GM19395 (cell line): Measurements from ENCODE around the gene LRP1B.
"Not testable (repeated sequence)": the region's sequence is repeated elsewhere in the genome, so short reads cannot be mapped to it uniquely, and the experiment has no call there.

Experiments used
- ATAC-seq: cut with Tn5 transposase; IDR thresholded peaks from one replicate; pipeline ENCODE4 v1.9.1; 2021; ENCODE audit warnings: mild to moderate bottlenecking, moderate library complexity; ENCODE audit not compliant: unreplicated experiment

Gene LRP1B

GRCh38 chr2:142104134-142104758, 26.6 kb downstream of the LRP1B start:
- ATAC-seq = no peak

- ATAC-seq = no peak
These were observed 29.8 kb downstream of the LRP1B start for GRCh38 chr2:142100970-142101369.

GRCh38 chr2:142100139-142100873, 30.5 kb downstream of the LRP1B start:
- ATAC-seq = no peak

DNA sequence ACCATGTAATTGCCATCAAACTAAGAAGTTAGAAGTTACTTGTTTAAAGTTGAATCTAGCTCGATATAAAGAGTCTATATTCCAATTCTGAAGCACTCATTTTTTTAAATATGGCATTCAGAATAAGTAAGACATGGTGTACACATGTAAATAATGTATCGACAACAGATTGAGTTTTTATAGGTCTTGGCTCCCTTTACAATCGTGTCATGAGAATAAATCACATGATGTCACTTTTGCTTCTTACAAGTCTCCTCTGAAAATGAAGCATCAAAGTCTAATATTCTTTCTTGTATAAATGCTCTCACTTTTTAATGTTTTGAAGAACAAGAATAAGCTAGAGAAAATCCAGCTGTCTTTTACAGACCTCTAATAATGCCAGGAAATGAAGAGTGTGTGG, 33.1 kb downstream of the LRP1B start:
- ATAC-seq = no peak

- no peak for ATAC-seq
These were observed 35.2 kb downstream of the LRP1B start for GRCh38 chr2:142095647-142096046.

- no peak for ATAC-seq
These were observed 36.6 kb downstream of the LRP1B start for GRCh38 chr2:142094233-142094632.

GRCh38 chr2:142088058-142088568, 42.7 kb downstream of the LRP1B start:
- no peak for ATAC-seq

- not testable (repeated sequence) for ATAC-seq
These were observed 43.2 kb downstream of the LRP1B start for GRCh38 chr2:142087585-142087984.

DNA sequence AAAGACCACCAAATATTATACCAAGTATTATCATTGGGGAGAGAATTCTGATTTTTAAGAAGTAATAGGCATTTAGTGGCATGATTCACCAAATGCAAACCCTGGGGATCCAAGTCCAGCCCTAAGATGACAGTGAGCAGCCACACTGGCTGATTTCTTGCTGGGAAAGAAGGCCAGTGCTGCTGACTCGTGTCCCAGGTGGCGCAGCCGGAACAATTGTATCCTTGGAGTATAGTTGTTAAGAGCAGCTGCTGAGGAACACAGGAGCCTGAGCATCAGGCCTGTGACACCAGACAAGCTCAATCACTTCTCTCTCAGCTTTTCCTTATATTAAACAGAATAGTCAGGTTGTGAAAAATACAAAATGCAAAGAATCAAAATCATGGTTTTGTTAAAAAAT, 48.4 kb downstream of the LRP1B start:
- no peak for ATAC-seq

GRCh38 chr2:142076317-142076716, 54.5 kb downstream of the LRP1B start:
- ATAC-seq = no peak

GRCh38 chr2:142075826-142076225, 55.0 kb downstream of the LRP1B start:
- ATAC-seq = no peak

DNA sequence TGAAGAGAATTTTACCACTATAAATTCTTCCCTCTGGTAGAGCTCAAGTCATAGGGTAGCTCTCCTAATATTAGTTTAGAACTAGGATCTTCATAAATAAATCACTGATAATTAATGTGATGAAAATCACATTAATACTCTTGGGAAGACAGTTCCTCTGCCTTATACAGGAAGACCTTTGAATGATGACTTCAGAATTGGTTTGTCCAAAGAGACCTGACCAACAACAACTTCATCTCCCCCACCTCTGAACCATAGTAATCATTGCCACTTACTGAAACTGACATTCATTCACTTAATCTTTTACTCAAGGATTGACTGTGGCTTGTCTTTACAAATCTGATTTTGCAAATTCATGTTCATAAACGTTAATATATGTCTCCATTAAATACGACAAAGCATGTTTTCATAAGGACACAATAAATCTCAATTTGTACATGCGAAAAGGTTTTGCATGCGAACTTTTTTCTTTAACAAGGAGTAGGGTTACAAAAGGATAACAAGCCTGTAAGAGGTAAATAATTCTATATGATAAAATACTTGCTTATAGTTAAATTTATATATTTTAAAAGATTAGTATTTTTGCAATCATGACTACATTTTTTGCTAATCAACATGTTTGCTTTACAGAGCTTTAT, 61.4 kb downstream of the LRP1B start:
- no peak for ATAC-seq

DNA sequence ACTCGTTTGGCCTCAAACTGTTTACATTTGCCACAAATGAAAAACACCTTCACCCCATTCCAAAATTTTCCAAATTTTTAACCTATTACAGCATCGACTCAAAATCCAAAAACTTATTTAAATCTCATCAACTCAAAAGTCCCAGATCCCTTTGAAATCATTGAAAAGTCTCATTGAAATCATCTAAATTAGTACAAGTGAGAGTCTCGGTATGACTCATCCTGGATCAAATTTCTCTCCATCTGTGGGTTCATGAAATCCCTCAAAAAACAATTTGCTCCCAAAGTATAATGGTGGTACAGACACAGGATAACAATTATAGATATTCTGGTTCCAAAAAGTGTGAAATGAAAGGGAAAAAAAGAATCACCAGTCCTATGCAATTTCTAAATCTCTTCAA, 65.1 kb downstream of the LRP1B start:
- no peak for ATAC-seq

GRCh38 chr2:142065156-142065555, 65.7 kb downstream of the LRP1B start:
- ATAC-seq = no peak

GRCh38 chr2:142061733-142062132, 69.1 kb downstream of the LRP1B start:
- ATAC-seq = no peak

DNA sequence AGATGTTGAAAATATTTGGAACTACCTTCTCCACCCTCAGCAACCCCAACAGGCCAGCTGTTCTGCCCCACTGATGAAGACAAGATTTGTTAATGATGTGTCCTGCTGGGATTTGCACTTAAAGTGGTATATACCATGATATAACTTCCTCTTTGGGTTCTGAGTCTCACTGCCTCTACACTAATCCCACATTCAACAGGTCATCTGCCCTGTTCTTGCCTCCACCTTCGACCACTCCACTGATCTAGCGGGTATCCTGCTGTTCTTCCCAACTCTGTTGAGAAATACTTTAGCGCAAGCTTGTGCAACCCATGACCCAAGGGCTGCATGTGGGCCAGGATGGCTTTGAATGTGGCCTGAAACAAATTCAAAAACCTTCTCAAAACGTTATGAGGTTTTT, 72.7 kb downstream of the LRP1B start:
- ATAC-seq = no peak

DNA sequence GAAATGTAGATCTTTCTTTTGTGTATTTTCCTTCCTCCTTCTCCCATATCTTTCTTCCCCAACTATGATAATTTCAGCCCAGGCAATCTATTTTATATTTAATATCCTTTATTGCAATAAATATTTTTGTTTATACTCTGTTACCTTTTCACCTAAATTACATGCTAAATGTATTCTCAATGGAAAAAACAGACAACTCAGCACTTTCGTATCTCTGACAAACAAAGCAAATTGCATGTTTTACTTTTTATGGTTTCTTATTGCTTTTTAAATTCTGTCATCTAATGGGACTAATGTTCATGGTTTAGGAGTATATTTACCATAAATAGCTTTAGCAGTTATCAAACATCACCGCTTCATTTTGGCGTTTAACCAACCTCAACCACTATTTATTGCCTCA, 74.0 kb downstream of the LRP1B start:
- no peak for ATAC-seq

- ATAC-seq = no peak
These were observed 78.5 kb downstream of the LRP1B start for GRCh38 chr2:142052220-142052863.

GRCh38 chr2:142048581-142048980, 82.2 kb downstream of the LRP1B start:
- no peak for ATAC-seq

DNA sequence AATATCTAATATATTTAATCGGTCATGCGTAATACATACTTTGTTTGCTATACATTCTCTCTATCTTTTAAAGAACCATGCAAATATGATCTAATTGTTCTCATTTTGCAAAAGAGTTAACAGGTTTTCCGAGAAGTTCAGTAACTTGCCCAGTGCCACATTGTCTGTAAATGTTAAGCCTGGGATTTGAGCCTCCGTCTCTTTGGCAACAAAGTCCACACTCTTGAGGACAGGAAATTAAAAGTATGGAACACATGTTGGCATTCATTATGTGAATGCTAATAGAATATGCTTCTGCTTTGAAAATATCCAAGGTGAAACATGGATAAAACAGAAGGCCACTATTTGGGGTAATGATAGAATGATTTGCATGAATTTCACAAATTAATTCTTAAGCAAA, 85.2 kb downstream of the LRP1B start:
- no peak for ATAC-seq

GRCh38 chr2:142044197-142044596, 86.6 kb downstream of the LRP1B start:
- no peak for ATAC-seq
